Superior temporal gyrus (tissue), 1 donor: ENCODE measurements around the gene DHRS7B.
A peak's percentile ranks its signal among the peaks of the same experiment; 100 is the strongest.

ENCODE experiments used
- DNase-seq: peaks from one replicate; pipeline ENCODE4 v3.0.0-alpha.2; 2016; ENCODE audit errors: extremely low spot score

DHRS7B gene

GRCh38 chr17:21152731-21153130, 26.0 kb downstream of the DHRS7B start:
- no peak for DNase-seq

DNA sequence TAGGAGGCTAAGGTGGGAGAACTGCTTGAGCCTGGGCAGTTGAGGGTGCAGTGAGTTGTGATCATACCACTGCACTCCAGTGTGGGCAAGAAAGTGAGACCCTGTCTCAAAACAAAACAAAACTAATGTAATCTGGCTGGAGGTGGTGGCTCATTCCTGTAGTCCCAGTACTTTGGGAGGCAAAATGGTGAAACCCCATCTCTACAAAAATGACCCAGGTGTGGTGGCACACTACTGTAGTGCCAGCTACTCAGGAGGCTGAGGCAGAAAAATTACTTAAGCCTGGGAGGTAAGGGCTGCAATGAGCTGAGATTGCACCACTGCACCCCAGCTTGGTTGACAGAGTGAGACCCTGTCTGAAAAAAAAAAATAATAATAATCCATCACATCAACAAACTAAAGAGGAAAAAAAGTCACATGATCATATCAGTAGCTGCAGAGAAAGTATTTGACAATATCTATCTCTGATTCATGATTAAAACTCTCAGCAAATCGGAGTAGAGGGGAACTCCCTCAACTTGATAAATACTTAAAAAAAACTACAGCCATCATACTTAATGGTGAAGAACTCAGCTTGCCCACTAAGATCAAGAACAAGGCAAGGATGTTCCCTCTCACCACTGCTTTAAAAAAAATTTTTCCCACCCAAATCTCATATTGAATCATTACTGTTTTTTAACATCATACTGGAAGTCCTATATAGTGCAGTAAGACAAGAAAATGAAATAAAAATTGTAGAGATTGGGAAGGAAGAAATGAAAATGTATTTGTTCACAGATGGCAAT, 31.0 kb downstream of the DHRS7B start:
- no peak for DNase-seq

DNA sequence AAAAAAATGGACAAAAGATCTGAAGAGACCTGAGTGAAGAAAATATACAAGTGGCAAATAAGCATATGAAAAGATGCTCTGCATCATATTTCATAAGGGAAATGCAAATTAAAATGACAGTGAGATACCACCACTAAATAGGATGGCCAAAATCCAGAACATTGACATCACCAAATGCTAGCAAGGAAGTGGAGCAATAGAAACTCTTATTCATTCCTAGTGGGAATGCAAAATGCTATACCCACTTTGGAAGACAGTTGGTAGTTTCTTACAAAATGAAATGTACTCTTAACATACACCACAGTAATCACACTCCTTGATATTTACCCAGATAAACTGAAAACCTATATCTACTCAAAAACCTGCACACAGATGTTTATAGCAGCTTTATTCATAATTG, 33.6 kb downstream of the DHRS7B start:
- DNase-seq, result no peak

DNA sequence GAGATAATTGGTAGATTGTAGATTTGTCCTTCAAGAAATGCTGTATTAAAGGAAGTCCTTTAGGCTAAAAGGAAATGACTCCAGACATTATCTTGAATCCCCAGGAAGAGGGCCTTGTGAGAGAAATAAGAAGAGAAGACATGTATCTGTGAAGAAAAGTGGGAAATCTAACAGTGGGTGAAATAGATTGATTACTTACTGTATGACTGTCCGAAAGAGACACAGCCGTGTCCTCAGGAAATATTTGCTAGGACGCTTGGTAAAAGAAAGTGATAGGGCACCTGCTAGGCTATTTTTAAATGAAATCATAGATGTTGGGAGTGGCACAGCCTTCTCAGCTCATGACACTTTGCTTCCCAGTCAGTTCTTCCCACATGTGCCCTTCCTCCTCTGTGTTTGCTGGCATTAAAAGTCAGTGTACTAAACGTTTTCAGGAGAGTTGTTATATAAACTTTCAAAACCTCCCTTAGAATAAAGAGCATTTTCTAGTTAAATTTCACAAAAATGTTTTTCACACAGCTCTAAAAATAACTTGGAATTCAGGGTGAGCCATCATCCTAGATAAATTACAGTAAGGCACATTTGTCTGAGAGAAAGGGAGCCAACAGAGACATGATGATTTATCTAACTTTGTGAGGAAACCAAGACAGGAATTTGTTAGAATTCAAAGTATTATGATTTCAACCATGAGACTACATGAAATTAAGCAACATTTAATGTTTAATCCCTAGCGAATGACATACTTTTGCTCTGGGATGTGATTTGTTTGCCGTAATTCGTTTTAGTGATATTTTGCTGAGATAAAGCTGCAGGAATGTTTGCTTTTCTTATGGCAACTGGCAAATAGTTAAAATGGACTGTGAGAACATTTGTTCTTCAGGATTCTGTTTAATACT, 35.0 kb downstream of the DHRS7B start:
- peak; percentile 53 for DNase-seq

DNA sequence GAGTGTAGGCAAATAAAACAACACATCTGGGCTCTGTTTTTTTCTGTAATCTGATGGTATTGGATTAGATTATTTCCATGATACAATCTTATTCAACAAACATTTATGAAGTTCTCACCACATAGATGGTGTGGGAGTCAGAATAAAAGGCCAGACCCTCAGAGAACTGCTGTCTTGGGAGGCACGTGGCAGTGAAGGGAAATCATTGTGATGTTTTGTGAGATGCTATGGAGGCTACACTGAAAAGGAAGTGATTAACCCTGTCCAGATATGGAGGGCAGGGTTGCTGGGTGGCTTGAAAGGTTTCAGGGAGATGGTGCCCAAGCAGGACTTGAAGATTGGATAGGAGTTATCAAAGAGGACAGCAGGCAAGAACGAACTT, 35.6 kb downstream of the DHRS7B start:
- no peak for DNase-seq

- DNase-seq, result no peak
These were observed 36.3 kb downstream of the DHRS7B start for GRCh38 chr17:21163101-21163500.

DNA sequence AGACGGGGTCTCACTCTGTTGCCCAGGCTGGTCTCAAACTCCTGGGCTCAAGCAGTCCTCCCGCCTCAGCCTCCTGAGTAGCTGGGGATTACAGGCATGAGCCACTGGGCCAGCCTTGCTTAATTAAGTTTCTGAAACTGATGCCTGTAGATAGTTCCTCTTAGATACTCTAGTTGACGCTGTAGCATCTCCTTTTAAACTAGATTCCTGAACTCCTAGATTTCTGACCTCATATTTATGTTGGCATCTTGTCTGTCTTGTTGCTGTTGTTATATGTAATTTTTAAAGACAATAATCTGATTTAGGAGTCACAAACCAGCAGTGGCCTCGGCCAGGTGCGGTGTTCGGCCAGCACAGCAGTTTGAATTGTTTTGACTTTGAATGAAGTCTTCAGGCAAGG, 37.5 kb downstream of the DHRS7B start:
- DNase-seq, result no peak

DNA sequence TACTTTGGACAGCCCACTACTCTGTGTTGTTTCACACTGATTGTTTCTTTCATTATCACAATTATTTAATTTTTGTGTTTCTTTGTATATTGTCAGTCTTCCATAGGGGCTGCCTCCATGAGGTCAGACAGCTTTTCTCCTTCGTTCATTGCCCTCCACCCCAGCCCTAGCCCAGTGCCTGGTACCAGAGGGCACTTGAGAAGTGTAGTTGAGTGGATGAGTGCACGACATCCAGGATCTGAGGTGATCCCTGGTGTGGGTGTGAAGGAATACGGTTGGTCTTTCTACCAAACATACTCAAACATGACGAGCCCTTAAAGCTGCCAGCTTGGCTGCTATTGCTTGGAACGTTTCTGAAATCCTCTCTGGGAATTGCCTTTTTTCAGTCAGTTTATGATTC, 37.9 kb downstream of the DHRS7B start:
- DNase-seq, result no peak

DNA sequence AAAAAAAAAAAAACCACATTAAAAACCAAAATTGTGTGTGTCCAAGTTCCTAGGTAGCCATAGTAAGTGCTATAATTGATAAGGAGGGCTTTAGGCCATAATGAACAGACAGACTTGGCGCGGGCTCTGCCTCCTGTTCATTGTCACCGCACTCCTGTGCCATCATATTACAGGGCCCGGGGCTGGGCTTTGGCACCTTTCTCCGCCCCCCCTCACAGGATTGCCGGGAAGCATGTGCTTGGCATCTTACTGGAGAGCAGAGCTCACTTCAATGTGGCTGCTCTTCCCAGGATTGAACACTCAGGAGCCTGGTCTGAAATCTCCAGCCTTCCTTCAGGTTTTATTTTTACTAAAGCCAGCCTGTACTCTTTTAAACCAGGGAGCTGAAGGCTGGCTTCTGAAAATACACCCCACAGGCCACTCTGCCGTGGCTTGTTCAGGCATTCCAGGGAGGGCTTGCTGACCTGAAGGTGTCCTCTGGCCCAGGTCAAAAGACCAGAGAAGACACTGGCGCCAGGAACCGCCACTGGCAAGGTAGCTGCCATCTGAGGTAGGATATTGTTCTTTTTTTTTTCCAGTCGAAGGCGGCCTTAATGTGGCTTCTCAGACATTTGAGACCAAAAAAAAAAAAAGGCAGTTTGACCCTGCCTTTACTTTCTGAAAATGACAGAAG, 39.3 kb downstream of the DHRS7B start:
- DNase-seq, result no peak

DNA sequence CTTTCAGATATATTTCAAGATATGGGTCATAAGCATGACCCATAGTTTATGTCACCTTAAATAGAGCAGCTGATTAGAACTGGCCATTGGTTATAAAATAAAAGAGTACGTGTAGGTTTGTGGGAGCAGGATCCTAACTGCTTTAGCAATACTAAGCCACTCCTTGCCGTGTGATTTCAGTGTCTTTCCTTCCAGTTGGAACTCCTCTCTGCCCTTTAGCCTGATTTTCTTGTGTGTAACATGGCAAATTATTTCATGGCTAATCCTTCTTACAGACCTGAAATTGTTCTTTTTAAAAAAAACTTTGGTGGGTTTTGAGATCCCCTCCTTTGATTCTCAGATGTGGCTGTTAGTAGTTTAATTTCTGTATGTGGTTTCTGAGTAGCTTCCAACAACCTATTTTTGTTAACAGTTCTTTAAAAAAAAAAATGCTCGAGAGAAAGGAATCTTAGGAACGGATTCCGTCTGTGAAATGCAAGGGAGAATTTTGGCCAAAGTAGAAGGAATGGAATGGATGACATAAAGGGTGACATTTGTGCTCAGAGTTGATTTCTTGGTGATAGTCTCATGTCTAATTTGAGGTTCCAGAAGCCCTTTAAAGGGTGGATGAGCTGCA, 39.9 kb downstream of the DHRS7B start:
- peak; percentile 45 for DNase-seq

GRCh38 chr17:21167303-21167702, 40.5 kb downstream of the DHRS7B start:
- no peak for DNase-seq

DNA sequence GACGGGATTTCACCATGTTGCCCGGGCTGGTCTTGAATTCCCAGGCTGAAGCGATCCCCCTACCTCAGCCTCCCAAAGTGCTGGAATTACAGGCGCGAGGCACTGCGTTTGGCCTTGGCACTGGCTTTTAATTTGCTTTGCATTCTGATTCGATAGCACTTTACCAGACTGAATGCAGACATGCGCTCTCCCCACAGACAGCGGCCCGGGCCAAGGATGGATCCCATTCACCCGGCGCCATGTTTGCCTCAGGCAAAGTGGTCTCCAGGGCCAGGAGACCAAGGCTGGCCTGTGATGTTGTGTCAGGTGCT, 41.7 kb downstream of the DHRS7B start:
- no peak for DNase-seq

DNA sequence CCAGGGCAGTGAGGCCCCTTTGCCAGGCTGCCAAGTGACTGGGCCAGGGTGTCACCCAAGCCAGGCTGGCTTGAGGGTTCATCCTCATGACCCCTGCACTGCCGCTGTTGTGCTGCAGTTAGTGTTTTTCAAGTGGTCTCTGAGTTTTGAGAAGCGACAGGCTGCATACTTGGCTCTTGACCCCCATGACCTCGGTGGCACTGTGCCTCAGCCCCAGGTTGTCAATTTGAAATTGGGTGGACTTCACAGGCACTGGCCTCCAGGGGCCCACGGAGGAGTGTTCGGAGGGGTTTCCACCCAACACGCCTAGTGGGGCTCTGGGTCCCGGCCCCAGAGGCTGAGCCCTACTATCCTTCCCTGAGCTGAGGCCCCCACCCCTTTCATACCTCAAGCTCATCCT, 42.7 kb downstream of the DHRS7B start:
- no peak for DNase-seq

- DNase-seq, result no peak
These were observed 44.0 kb downstream of the DHRS7B start for GRCh38 chr17:21170809-21171208.

DNA sequence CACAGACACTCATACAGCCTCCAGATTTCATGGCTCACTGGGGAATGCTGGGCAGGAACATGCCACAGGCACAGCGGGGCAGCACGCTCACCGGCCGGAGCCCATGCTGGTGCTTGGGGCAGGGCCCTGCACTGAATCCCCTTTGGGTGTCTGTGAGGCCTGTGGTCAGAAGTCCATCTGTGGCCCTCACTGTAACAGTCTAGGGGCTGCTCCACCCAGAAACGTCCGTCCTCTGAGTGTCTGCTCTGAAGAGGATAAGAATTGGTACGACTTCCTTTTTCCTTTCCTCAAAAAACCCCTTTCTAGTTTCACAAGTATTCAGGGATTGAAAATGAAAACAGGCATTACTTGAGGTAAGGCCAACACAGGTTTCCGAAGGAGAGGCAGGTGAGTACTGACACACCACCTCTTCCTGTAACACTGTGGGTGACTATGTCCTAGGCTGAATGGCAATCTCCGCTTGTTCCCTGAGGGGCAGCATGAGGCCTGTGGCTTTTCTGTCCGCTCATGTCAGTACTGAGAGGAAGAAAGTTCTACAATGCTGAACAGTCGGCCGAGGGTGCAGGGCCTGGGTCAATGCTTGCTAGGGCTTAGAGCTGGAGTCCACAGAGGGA, 44.7 kb downstream of the DHRS7B start:
- no peak for DNase-seq

- DNase-seq, result no peak
These were observed 45.3 kb downstream of the DHRS7B start for GRCh38 chr17:21171970-21172510.

DNA sequence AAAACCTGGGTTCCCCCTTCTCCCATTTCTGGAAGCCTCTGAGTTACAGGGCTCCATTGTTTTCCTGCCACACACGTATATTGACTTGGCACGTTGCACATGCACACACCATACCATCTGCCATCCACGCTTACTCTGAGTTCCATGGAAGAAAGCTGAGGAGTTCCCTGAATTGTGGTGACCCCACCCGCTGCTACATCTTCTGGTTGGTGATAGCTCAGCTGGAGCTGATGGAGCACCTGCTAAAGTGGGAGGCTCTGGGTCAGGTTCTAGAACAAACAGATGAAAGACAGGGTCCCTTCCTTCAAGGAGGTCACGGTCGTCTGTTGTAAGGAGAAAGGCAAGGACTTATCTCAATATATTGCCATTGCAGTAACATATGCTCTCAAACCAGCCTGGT, 46.1 kb downstream of the DHRS7B start:
- DNase-seq, result no peak

- no peak for DNase-seq
These were observed 46.8 kb downstream of the DHRS7B start for GRCh38 chr17:21173543-21173942.

DNA sequence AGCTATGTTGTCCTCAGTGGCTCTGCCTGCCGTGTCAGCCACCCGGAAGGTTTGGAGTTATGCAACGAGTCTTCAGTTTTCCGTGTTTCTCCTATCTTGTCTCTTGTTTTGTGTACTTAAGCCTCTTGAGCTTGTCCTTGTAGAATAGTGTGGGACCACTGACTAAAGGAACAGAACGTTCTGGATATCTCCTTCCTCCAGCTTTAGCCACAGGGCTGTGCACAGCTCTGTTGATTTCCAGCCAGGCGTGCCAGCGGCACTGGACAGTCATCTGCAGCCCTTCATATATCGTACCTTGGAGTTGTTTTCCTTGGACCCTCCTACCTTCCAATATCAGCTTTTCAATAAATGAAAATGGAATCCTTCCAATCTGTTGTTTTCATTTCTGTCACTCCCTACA, 47.4 kb downstream of the DHRS7B start:
- DNase-seq, result no peak

- no peak for DNase-seq
These were observed 47.9 kb downstream of the DHRS7B start for GRCh38 chr17:21174713-21175112.

DNA sequence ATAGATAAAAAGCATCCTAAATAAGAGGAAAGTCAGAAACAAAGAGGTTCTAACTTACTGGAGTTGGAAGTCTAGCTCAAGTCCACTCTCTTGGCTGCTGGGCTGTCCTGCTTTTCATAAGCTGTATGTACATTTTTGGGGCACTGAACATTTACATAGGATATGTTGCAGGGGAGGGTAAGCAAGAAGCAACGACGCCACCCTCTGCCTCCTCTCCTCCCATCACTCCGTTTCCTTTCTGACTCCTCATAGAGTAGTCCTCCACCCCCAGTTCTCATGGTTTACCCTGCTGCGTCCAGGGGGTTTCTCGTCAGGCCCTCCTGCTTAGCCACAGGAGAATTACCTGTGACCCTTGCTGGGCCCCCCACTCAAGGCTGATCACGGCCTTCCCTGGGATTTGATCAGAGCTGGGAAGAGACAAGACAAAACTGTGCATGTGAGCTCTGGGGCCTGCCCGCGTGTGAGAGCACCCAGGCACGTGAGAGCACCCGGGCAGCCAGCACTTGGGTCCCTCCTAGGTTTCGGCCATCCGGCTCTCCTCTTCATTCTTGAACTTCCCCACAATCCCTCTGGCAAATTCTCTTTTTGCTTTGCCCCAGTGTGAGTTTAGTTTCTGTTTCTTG, 50.1 kb downstream of the DHRS7B start:
- no peak for DNase-seq
